ENCODE results near the gene TRMO. TPM values are rescaled to one million over a fixed set of nuclear protein-coding genes. Genes with fewer than 3 reads are reported as not detected.

Gene TRMO
- total and polyA plus RNA-seq, 5 donors from 2014 or later: 20.7 to 47.1 (median 27.1) TPM

- H3K36me3 Mint-ChIP-seq: peaks cover 13% of the 10 kb centered on the region
- H3K4me3 Mint-ChIP-seq: no peak overlapping the region
- no peaks in the 10 kb centered on the region for H3K9me3 Mint-ChIP-seq
- Histone ChIP-seq H3K4me1 (ENCODE audit: control insufficient read depth, insufficient read depth, low read length, poor library complexity, severe bottlenecking) (peaks cover 40% of the 10 kb centered on the region), H3K27me3 (ENCODE audit: control insufficient read depth, insufficient read depth, low read length) (no peaks in the 10 kb centered on the region), H3K4me3 (ENCODE audit: low read depth, low read length) (no peak overlapping the region), H3K36me3 (ENCODE audit: control insufficient read depth, insufficient read depth, low read length) (peaks cover 26% of the 10 kb centered on the region), H3K27ac (ENCODE audit: insufficient read depth, low read length, poor library complexity, severe bottlenecking) (no peak overlapping the region), H3K9me3 (ENCODE audit: control insufficient read depth in 2 of 2, low read length in 2 of 2) (no peaks in the 10 kb centered on the region)
- H3K27ac Mint-ChIP-seq: peak overlapping the region in 2 of 3 donors; percentile 10 to 43
- DNase-seq (no peak), ATAC-seq (ENCODE audit: low read depth in 2 of 2) (no peak)
- H3K4me1 Mint-ChIP-seq: peaks cover 31 to 49% (median 37%) of the 10 kb centered on the region in 4 donors
- peaks cover 4% of the 10 kb centered on the region for H3K27me3 Mint-ChIP-seq
These were observed 22.1 kb downstream of the TRMO start for GRCh38 chr9:97900103-97900737.

GRCh38 chr9:97895695-97896332 is 26.5 kb downstream of the TRMO start:
- no peaks in the 10 kb centered on the region for H3K27me3 Mint-ChIP-seq
- peaks cover under 1 to 18% (median 9%) of the 10 kb centered on the region in 4 donors for H3K4me1 Mint-ChIP-seq
- Histone ChIP-seq H3K9me3 (ENCODE audit: control insufficient read depth in 2 of 2, low read length in 2 of 2) (peaks cover 3 to 7% of the 10 kb centered on the region in 2 experiments), H3K4me3 (ENCODE audit: low read depth, low read length) (no peak overlapping the region), H3K27ac (ENCODE audit: insufficient read depth, low read length, poor library complexity, severe bottlenecking) (no peak overlapping the region), H3K27me3 (ENCODE audit: control insufficient read depth, insufficient read depth, low read length) (no peaks in the 10 kb centered on the region), H3K36me3 (ENCODE audit: control insufficient read depth, insufficient read depth, low read length) (peaks cover 15% of the 10 kb centered on the region), H3K4me1 (ENCODE audit: control insufficient read depth, insufficient read depth, low read length, poor library complexity, severe bottlenecking) (peaks cover under 1% of the 10 kb centered on the region)
- ATAC-seq (ENCODE audit: low read depth in 2 of 2): no peak
- no peak overlapping the region for H3K27ac Mint-ChIP-seq
- peaks cover 21% of the 10 kb centered on the region for H3K36me3 Mint-ChIP-seq
- H3K4me3 Mint-ChIP-seq: no peak overlapping the region
- DNase-seq: peak in 1 of 3 donors; percentile 29
- peaks cover 0 to 14% (median 5%) of the 10 kb centered on the region in 7 donors for H3K9me3 Mint-ChIP-seq

- H3K27ac ChIP-seq (ENCODE audit: insufficient read depth, low read length, poor library complexity, severe bottlenecking): no peak overlapping the region
- no peaks in the 10 kb centered on the region for H3K27me3 ChIP-seq (ENCODE audit: control insufficient read depth, insufficient read depth, low read length)
- Mint-ChIP-seq H3K27me3 (no peaks in the 10 kb centered on the region), H3K9me3 (peaks cover 0 to 14% (median 5%) of the 10 kb centered on the region in 7 donors), H3K36me3 (peaks cover 21% of the 10 kb centered on the region), H3K27ac (no peak overlapping the region), H3K4me1 (peaks cover under 1 to 16% (median 6%) of the 10 kb centered on the region in 4 donors), H3K4me3 (no peak overlapping the region)
- peaks cover 14% of the 10 kb centered on the region for H3K36me3 ChIP-seq (ENCODE audit: control insufficient read depth, insufficient read depth, low read length)
- peaks cover 3 to 7% of the 10 kb centered on the region in 2 experiments for H3K9me3 ChIP-seq (ENCODE audit: control insufficient read depth in 2 of 2, low read length in 2 of 2)
- H3K4me1 ChIP-seq (ENCODE audit: control insufficient read depth, insufficient read depth, low read length, poor library complexity, severe bottlenecking): no peaks in the 10 kb centered on the region
- ATAC-seq (ENCODE audit: low read depth in 2 of 2) (no peak), DNase-seq (no peak)
- no peak overlapping the region for H3K4me3 ChIP-seq (ENCODE audit: low read depth, low read length)
These were observed 27.1 kb downstream of the TRMO start for GRCh38 chr9:97895211-97895610.

GRCh38 chr9:97892421-97892820 is 29.9 kb downstream of the TRMO start:
- H3K36me3 Mint-ChIP-seq: peaks cover 29% of the 10 kb centered on the region
- Histone ChIP-seq H3K27ac (ENCODE audit: insufficient read depth, low read length, poor library complexity, severe bottlenecking) (no peak overlapping the region), H3K27me3 (ENCODE audit: control insufficient read depth, insufficient read depth, low read length) (no peaks in the 10 kb centered on the region), H3K9me3 (ENCODE audit: control insufficient read depth in 2 of 2, low read length in 2 of 2) (peaks cover 3 to 7% of the 10 kb centered on the region in 2 experiments), H3K4me1 (ENCODE audit: control insufficient read depth, insufficient read depth, low read length, poor library complexity, severe bottlenecking) (peaks cover 5% of the 10 kb centered on the region), H3K36me3 (ENCODE audit: control insufficient read depth, insufficient read depth, low read length) (peaks cover 5% of the 10 kb centered on the region), H3K4me3 (ENCODE audit: low read depth, low read length) (no peak overlapping the region)
- no peak overlapping the region for H3K4me3 Mint-ChIP-seq
- H3K9me3 Mint-ChIP-seq: peaks cover 0 to 14% (median 5%) of the 10 kb centered on the region in 7 donors
- H3K27me3 Mint-ChIP-seq: no peaks in the 10 kb centered on the region
- no peak overlapping the region for H3K27ac Mint-ChIP-seq
- DNase-seq (no peak), ATAC-seq (ENCODE audit: low read depth in 2 of 2) (no peak)
- peaks cover 6 to 10% (median 8%) of the 10 kb centered on the region in 4 donors for H3K4me1 Mint-ChIP-seq

GRCh38 chr9:97891736-97892135 is 30.6 kb downstream of the TRMO start:
- Mint-ChIP-seq H3K27ac (no peak overlapping the region), H3K9me3 (peaks cover 0 to 14% (median 5%) of the 10 kb centered on the region in 7 donors)

GRCh38 chr9:97889941-97890887 is 32.1 kb downstream of the TRMO start:
- ATAC-seq (ENCODE audit: low read depth in 2 of 2): peak in 1 of 2 donors; percentile 58
- Histone ChIP-seq H3K9me3 (ENCODE audit: control insufficient read depth in 2 of 2, low read length in 2 of 2) (peaks cover 3 to 7% of the 10 kb centered on the region in 2 experiments), H3K27me3 (ENCODE audit: control insufficient read depth, insufficient read depth, low read length) (no peaks in the 10 kb centered on the region), H3K4me3 (ENCODE audit: low read depth, low read length) (no peak overlapping the region), H3K36me3 (ENCODE audit: control insufficient read depth, insufficient read depth, low read length) (no peaks in the 10 kb centered on the region), H3K27ac (ENCODE audit: insufficient read depth, low read length, poor library complexity, severe bottlenecking) (no peak overlapping the region), H3K4me1 (ENCODE audit: control insufficient read depth, insufficient read depth, low read length, poor library complexity, severe bottlenecking) (peaks cover 5% of the 10 kb centered on the region)
- H3K4me1 Mint-ChIP-seq: peaks cover 0 to 8% (median 6%) of the 10 kb centered on the region in 4 donors
- H3K9me3 Mint-ChIP-seq: peaks cover 0 to 14% (median 5%) of the 10 kb centered on the region in 7 donors
- H3K27me3 Mint-ChIP-seq: no peaks in the 10 kb centered on the region
- peak overlapping the region in 1 of 3 donors; percentile 48 for H3K27ac Mint-ChIP-seq
- H3K4me3 Mint-ChIP-seq: no peak overlapping the region
- H3K36me3 Mint-ChIP-seq: peaks cover 21% of the 10 kb centered on the region
- DNase-seq: peak; percentile 27 to 57 (median 51)

More at GRCh38 chr9:97891736-97892135, 30.6 kb downstream of the TRMO start:
- Histone ChIP-seq H3K9me3 (ENCODE audit: control insufficient read depth in 2 of 2, low read length in 2 of 2) (peaks cover 3 to 7% of the 10 kb centered on the region in 2 experiments), H3K27me3 (ENCODE audit: control insufficient read depth, insufficient read depth, low read length) (no peaks in the 10 kb centered on the region), H3K4me1 (ENCODE audit: control insufficient read depth, insufficient read depth, low read length, poor library complexity, severe bottlenecking) (peaks cover 5% of the 10 kb centered on the region), H3K27ac (ENCODE audit: insufficient read depth, low read length, poor library complexity, severe bottlenecking) (no peak overlapping the region), H3K36me3 (ENCODE audit: control insufficient read depth, insufficient read depth, low read length) (peaks cover 3% of the 10 kb centered on the region), H3K4me3 (ENCODE audit: low read depth, low read length) (no peak overlapping the region)
- Mint-ChIP-seq H3K4me3 (no peak overlapping the region), H3K36me3 (peaks cover 29% of the 10 kb centered on the region), H3K27me3 (no peaks in the 10 kb centered on the region), H3K4me1 (peaks cover 0 to 10% (median 8%) of the 10 kb centered on the region in 4 donors)
- no peak for DNase-seq
- ATAC-seq (ENCODE audit: low read depth in 2 of 2): no peak

- Mint-ChIP-seq H3K9me3 (no peaks in the 10 kb centered on the region), H3K27ac (no peak overlapping the region), H3K4me1 (peaks cover 0 to 9% (median 3%) of the 10 kb centered on the region in 4 donors), H3K36me3 (peaks cover 13% of the 10 kb centered on the region), H3K27me3 (peaks cover 6% of the 10 kb centered on the region), H3K4me3 (no peak overlapping the region)
- DNase-seq (no peak), ATAC-seq (ENCODE audit: low read depth in 2 of 2) (no peak)
- no peaks in the 10 kb centered on the region for H3K4me1 ChIP-seq (ENCODE audit: control insufficient read depth, insufficient read depth, low read length, poor library complexity, severe bottlenecking)
- no peak overlapping the region for H3K4me3 ChIP-seq (ENCODE audit: low read depth, low read length)
- H3K27ac ChIP-seq (ENCODE audit: insufficient read depth, low read length, poor library complexity, severe bottlenecking): no peak overlapping the region
- H3K27me3 ChIP-seq (ENCODE audit: control insufficient read depth, insufficient read depth, low read length): no peaks in the 10 kb centered on the region
- H3K36me3 ChIP-seq (ENCODE audit: control insufficient read depth, insufficient read depth, low read length): no peaks in the 10 kb centered on the region
- no peaks in the 10 kb centered on the region for H3K9me3 ChIP-seq (ENCODE audit: control insufficient read depth in 2 of 2, low read length in 2 of 2)
These were observed 42.0 kb downstream of the TRMO start for GRCh38 chr9:97880336-97880735.

Data from CD4-positive, CD25-positive, alpha-beta regulatory T cell (primary cell).